ENCODE results near the gene HOXA7.

The HOXA7 gene

DNA sequence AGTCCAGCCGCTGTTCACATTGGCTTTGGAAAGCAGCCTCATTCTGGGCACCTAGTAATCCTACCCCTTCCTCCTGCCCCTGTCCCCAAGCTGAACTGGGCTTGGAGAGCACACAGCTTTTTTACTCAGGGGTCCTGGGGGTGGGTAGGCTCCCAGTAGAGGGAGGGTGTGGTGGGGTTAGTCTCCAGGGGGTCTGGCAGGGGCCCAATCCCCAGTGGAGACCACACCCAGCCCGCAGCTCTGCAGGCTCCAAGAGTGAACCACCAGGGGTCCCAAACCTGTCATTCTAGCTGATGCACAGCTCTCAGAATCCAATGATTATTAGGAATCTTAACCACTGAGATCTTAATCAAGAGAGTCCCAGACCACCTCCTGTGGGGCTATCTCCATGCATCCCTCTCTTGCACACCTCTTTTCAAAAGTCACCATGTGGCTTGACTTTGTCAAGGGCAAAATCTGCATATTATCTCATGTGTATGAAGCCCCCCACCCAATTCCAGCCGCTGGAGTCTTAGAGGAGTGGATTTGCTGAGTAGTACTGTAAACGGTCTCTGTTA is 25.9 kb upstream of the HOXA7 start:
- no peak for DNase-seq (ENCODE audit: low read depth)

DNA sequence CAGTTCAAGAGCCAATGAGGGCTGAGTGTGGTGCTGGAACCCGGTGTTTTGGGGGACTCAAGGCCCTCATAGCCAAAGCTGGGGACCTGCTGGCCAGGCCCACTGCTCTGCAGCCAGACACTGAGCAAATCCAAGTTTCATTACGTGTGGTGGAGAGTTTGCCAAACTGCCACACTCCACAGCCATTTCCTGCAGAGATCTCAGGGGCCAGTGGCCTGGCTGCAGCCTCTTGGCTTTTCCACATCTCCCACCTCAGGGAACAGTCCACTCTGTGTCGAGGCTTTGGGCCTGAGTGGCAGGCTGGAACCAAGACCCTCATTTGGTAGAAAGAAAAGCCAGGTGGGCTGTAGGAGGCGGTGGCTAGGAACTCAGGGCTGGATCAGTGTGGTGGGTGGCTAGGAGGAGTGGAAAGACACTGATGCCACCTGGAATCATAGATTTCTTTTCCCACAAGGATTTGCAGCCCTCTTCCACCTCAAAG is 25.4 kb upstream of the HOXA7 start:
- DNase-seq (ENCODE audit: low read depth): no peak

- no peak for DNase-seq (ENCODE audit: low read depth)
Measured at GRCh38 chr7:27180431-27181420, 24.3 kb upstream of the HOXA7 start.

- peak; percentile 61 for DNase-seq (ENCODE audit: low read depth)
Measured at GRCh38 chr7:27179503-27180430, 23.3 kb upstream of the HOXA7 start.

GRCh38 chr7:27179030-27179429 is 22.6 kb upstream of the HOXA7 start:
- no peak for DNase-seq (ENCODE audit: low read depth)

DNA sequence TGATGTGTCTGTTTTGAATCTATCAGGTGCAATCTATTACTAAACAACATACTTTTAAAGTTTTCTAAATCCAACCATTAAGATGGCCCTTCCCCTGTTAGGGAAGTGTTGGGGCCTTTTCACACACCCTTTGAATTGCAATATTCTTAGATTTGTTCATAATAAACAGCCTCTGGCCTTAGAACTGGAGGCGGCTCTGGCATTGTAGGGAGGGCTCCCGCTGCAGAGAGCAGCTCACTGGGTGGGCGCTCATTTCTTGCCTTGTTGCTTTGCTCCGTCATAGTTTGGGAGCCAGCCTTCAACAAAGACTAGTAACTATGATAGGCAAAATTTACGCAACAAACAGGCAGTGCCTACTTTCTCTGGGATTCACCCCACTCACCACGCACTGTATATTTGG is 21.9 kb upstream of the HOXA7 start:
- DNase-seq (ENCODE audit: low read depth): no peak

GRCh38 chr7:27177795-27178320 is 21.4 kb upstream of the HOXA7 start:
- no peak for DNase-seq (ENCODE audit: low read depth)

DNA sequence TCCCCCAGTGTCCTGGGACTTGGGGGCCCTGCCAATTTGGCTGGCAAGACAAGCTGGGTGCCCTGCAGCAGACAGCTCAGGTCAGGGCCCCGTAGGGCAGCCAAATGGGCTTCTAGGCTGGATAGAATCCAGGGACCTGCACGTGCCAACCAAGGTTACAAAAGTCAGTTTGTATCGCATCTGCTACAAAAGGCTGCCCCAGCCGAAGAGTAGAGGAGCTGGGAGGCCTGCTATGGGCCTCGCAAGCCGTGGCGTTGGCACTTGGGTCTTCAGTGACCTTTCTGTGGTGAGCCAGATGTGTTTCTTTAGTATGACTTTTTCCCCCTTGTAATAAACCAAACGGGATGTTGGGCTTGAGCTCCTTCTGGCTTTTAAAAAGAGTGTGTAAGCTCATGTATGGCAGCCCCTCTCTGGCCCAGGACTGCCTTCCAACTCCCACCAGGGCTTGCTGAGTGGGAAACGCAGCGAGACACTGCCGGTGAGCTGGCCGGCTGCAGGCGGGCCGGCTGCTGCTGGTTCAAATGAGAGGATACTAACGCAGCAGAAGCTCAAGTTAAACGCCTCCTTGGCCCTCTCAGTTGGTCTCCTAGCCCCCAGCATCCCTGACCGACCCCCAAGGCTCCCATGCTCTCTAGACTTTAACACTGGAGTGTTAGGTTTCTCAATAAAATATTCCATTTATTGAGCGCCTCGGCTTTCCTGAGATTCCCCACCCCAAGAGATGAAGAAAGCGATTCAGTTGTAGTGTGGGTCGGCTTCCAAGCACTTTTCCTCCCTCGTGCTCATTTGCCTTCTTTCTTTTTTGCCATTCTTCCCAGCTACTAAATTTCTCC is 20.7 kb upstream of the HOXA7 start:
- no peak for DNase-seq (ENCODE audit: low read depth)

GRCh38 chr7:27176524-27176845 is 20.0 kb upstream of the HOXA7 start:
- DNase-seq (ENCODE audit: low read depth): no peak

GRCh38 chr7:27175626-27176523 is 19.4 kb upstream of the HOXA7 start:
- no peak for DNase-seq (ENCODE audit: low read depth)

- no peak for DNase-seq (ENCODE audit: low read depth)
Measured at GRCh38 chr7:27174874-27175625, 18.6 kb upstream of the HOXA7 start.

DNA sequence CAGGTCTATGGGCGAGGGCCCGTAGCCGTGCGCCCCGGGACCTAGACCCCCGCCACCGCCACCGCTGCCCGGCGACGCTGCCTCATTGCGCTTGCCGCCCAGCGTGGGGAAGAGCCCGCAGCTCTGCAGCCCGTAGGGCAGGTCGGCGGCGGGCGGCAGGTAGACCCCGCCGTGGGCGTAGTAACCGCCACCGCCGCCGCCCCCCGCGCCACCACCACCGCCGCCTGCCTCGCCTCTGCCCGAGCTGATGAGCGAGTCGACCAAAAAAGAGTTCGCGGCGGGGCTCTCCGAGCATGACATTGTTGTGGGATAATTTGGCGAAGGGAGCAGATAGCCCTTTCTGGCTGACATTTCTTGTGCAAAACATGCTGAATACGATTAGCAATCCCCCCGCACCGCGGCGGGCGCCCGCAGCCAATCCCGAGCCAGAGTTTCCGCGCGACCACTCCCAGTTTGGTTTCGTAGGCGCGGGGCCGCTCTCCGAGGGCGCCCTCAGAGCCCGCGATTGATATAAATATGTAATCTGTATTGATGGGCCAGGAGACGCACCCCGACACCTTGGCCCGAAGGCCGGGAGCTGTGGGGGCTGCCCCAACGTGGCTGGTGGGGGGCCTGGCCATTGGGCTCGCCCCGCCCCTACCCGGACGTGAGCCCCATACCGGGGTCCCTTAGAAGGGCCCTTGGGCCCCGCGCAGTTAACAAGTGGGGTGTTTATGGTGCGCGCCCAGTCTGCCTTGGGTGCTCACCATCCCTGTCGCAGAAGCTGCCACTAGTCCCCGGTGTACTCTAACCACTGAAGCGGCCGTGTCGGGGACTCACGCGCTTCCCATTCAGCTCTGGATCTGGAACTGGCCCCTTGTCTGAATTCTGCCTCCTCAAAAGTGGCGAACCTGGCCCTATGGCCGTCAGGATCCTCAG is 17.7 kb upstream of the HOXA7 start, which contains the start of gene HOXA10:
HOXA10 (minus strand) TSS at position 365 of the 918 bp plus-strand sequence; CDS start at position 351, 14 bp downstream.
- DNase-seq (ENCODE audit: low read depth): no peak

DNA sequence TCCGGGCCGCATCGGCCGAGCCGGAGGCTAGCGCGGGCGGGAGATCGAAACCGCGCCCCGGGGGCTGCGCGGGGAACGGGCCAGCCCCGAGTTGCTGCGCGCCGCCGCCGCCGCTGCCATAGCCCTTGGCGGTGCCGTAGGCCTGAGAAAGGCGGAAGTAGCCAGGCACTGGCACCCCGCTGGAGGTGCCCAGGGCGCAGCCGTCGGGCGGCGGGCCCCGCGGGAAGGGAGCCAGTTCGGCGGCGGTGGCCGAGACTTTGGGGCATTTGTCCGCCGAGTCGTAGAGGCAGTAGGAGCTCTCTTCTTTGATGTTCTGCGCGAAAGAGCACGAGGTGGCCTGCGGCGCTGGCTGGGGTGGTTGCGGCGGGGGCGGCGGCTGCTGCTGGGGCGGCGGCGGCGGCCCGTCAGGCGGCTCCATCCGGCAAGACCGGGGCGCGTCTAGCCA is 17.1 kb upstream of the HOXA7 start:
- DNase-seq (ENCODE audit: low read depth): no peak

- no peak for DNase-seq (ENCODE audit: low read depth)
Measured at GRCh38 chr7:27172823-27173510, 16.5 kb upstream of the HOXA7 start.

DNA sequence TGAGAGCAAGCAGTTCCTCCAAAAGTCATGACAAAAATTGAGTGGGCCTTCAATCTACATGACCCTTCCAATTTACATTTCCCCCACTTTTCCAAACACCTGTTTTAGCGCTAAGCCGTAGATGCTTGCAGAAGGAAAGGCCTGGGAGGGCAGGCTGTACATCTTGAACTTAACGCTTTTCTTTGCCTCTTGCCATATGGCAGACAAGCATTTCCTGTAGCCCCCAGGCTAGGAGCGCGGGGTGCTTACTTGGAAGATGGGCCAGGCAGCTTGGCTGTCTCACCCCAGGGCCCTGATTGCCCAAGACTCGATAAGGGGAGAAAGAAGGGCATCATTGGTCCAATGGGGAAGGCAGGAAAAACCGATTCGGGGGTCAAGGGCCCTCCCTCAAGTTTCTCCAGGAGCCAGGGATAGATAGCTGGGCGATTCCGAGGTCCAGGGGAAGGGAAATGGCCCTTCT is 15.9 kb upstream of the HOXA7 start:
- DNase-seq (ENCODE audit: low read depth): no peak

DNA sequence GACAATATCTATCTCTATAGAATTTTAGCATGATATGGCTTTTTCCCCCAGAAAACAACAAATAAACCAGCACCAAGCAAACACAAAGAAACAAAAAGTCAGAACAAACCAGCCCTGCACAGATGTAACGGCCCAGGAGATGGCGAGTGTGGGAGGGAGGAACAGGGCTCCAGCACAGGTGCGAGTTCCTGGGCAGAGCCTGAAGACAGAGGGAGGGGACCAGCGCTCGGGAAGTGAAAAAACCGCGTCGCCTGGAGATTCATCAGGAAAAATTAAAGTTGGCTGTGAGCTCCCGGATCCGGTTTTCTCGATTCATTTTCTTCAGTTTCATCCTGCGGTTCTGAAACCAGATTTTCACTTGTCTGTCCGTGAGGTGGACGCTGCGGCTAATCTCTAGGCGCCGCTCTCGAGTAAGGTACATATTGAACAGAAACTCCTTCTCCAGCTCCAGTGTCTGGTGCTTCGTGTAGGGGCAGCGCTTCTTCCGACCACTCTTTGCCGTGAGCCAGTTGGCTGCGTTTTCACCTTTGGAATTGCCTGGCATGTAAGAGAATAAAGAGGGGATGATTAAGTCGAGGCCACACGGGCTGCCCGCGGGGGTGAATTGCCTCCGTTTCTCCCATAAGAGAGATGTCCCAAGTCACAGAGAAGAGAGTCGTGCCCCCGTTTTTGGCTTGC is 15.3 kb upstream of the HOXA7 start:
- no peak for DNase-seq (ENCODE audit: low read depth)

DNA sequence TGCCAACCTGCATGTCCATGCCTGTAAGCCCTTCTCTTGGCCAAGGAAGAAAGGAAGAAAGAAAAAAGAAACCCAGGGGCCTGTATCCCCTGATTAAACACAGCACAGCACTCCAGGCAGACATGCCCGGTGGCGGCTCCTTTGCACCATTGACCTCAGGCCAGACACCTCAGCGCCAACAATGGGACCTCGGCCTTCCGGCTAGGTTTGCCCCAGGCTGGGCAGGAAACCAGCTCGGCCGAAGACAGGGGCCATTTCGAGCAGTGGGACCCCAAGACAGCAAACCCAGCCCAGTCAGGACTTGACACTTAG is 14.8 kb upstream of the HOXA7 start:
- DNase-seq (ENCODE audit: low read depth): no peak

Data from activated T-cell treated with anti-CD3 and anti-CD28 coated beads for 1 hour (primary cell).